Endometrial microvascular endothelial cells (primary cell): ENCODE measurements around the gene OR10H5. TPM values are rescaled to one million over a fixed set of nuclear protein-coding genes. Genes with fewer than 3 reads are reported as not detected.
"Not testable (repeated sequence)": the region's sequence is repeated elsewhere in the genome, so short reads cannot be mapped to it uniquely, and the experiment has no call there.

Experiments used
- in situ Hi-C: cut with HindIII; loops from 2 replicates; pipeline ENCODE4 v1.10.0; 2017; ENCODE audit warnings: low sequenced_read_pairs, low pct_unique_long_range_greater_than_20kb; ENCODE audit errors: inconsistent ontology term
- total RNA-seq: library from RNA; depleted of rRNA; stranded (reverse); fragments of >200 nt; gene quantifications from one replicate; pipeline ENCODE4 v1.2.3, GENCODE V29; 2015; ENCODE audit errors: inconsistent ontology term

OR10H5 gene
- total RNA-seq, 1 donor from 2014 or later, result not detected

DNA sequence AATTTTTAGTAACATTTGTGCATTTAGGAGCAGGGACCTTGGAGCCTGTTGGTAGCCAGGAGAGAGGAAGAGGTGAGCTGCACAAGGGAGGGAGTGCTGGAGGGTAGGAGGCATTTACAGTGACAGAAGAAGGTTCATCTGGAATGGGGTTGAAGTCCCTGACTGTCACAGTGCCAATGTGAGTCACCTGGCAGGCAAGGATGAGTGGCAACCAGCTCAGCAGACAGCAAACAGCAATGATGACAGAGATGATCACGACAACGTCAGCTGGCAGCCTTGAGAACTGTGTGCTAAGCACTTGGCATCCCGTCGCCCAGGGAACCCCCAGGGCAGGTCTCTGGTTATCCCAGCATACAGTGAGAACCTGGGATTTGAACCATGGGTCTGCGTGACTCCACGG is 2.6 kb downstream of the OR10H5 start:
- in situ Hi-C loops, result no loop called here

DNA sequence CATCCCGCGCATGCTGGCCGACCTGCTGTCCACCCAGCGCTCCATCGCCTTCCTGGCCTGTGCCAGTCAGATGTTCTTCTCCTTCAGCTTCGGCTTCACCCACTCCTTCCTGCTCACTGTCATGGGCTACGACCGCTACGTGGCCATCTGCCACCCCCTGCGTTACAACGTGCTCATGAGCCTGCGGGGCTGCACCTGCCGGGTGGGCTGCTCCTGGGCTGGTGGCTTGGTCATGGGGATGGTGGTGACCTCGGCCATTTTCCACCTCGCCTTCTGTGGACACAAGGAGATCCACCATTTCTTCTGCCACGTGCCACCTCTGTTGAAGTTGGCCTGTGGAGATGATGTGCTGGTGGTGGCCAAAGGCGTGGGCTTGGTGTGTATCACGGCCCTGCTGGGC is 6.8 kb downstream of the OR10H5 start:
- in situ Hi-C loops, result not testable (repeated sequence)

DNA sequence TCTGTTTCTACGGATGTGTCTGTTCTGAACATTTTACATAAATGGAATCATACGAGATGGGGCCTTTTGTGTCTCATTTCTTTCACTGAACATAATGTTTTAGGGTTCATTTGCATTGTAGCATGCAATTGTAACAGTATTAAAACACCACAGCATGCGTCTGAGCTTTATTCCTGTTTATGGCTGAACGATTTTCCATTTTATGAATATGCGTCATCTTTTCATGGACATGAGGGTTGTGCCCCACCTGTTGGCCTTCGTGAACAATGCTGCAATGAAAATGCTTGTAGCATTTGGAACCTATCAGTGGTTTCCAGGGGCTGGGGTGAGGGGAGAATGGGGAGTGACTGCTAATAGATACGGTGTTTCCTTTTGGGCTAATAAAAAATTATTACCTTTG is 22.9 kb downstream of the OR10H5 start:
- in situ Hi-C loops, result no loop called here

DNA sequence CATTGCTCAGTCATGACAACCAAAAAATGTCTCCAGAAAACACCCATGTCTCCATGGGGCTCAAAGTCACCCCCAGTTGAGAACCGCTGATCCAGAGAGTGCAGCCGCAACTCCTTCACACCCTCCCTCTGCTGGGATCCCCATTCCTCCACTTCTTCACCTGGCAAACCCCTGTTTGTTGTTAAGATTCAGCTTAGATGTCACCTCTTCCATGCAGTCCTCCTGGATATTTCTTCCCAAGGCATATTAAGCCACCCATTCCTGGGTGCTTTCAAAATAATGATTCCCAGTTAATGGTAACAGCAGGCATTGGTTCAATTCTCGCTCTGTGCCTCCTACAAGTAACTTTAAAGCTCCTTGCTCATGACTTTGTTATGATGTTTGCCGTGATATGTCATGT is 24.0 kb downstream of the OR10H5 start:
- in situ Hi-C loops, result no loop called here

DNA sequence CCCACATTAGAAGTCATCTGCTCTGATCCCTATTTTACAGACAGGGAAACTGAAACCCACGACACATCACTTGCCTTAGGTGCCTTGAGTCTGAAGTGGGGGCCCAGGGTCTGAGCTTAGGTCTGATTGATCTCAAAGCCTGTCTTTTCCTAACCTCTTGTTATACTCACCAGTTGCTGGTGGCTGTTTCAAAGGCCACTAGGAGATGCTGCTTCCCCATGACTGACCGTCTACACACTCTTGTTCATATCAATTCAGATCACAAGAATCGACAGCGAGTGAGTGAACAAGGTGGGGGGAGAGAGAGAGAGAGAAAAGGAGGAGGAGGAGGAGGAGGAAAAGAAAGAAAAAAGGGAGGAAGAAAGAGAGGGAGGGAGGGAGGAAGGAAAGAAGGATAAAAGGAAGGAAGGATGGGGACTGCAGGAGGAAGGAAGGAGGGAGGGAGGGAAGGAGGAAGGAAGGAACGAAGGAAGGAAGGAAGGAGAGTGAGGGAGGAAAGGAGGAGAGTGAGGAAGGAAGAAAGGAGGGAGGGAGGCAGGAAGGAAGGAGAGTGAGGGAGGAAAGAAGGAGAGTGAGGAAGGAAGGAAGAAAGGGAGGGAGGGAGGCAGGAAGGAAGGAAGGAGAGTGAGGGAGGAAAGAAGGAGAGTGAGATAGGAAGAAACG is 24.7 kb downstream of the OR10H5 start:
- in situ Hi-C loops, result no loop called here

DNA sequence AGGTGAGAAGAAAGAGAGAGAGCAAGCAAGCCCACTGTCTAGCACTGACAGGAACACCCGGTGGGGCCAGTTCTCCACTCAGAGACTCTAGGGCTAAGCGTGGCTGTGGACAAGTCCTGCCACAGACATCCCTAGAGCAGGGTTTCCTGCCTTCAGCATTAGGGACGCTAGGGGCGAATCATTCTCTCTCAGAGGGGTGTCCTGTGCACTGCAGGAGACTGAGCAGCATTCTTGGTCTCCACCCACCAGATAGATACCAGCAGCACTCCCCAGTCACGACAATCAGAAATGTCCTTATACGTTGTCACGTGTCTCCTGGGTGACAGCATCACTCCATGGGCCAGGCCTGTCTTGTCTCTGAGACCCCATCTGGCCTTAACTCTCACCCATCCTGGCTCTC is 26.5 kb downstream of the OR10H5 start:
- in situ Hi-C loops, result no loop called here

DNA sequence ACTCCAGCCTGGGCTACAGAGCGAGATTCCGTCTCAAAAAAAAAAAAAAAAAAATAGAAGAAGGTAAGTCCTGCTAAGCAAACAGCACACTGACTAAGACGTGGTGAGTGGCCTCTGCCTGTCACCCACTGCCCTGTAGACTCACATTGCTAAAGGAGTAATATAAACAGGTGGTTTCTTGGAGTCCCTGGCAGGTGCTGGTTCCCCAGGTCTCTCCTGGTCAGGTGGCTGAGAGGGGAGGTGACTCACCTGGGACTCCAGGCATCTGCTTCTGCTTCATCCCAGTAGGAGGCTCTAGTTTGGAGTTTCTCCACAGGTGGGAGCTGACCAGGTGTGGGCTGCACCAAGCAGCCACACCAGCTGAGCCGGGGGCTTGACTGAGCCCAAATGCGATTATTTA is 27.8 kb downstream of the OR10H5 start, which contains the start of gene OR10H1:
Gene OR10H1 (minus strand): TSS at position 359 of the 400 bp plus-strand sequence. CDS start 7,627 bp downstream, outside the sequence.
- in situ Hi-C loops, result no loop called here

DNA sequence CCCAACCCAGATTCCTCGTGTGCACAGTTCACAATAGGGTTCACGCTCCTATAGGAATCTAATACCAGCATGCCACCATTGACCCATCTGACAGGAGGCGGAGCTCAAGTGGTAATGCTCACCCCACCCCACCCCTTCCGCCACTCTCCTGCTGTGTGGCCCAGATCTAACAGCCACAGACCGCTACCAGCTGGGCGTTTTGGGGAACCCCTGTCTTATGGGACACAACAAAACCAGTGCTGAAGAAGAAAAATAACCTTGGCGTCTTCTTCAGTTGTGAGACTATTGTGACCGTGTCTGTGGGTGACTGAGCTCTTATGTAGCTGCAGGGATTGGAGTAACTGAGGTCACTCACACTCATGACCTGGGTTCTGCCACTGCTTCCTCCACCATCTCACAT is 33.2 kb downstream of the OR10H5 start:
- in situ Hi-C loops, result no loop called here

DNA sequence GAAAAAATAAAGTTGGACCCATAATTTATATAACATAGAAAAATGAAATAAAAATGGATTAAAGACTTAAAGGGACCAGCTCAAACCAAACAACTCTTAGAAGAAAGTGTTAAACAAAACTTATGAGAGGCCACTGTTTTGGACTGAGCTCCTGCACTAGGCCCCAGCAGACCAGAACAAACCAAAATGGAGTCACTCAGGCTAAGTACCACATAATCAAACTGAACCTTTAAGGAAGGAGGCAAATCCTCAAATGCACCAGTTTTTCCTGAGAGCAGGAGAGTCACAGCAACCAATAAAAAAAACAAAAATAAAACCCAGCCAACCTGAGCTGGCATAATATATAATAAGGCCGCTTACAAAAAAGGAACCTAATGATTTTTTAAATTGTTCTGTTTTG is 38.3 kb downstream of the OR10H5 start:
- in situ Hi-C loops, result no loop called here

DNA sequence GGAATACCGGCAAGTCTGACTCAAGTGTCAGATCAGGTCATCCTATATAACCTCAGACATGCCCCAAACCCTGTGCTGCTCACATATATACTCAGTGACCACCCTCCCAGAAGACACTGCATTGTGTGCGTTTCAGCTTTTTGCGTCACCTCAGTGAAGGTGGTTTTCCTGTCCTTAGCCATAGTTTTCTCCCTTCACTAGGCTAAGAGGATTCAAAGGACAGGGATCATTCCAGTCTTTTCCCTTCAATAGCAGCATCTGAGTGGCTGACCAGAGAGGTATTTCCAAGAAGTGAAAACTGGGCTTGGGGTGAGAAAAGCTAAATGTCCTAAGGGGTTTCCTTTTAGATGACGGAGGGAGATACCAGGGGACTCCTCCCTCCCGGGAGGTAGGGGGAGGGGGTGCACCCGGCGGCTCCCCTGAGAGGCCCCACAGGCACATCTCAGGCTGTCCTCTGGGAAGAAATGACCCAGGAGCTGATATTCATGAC is 40.7 kb downstream of the OR10H5 start:
- in situ Hi-C loops, result no loop called here

DNA sequence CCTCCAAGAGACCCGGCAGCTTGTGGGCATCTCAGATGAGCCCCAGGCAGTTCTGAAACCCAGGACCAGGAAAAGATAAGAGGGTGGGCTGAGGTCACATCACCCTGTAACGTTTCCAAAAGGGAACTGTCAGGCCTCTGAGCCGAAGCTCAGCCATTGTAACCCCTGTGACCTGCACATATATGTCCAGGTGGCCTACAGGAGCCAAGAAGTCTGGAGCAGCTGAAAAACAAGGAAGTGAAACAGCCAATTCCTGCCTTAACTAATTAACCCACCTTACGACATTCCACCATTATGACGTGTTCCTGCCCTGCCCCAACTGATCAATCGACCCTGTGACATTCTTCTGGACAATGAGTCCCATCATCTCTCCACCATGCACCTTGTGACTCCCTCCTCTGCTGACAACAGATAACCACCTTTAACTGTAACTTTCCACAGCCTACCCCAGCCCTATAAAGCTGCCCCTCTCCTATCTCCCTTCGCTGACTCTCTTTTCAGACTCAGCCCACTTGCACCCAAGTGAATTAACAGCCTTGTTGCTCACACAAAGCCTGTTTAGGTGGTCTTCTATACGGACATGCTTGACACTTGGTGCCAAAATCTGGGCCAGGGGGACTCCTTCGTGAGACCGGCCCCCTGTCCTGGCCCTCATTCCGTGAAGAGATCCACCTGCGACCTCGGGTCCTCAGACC is 41.3 kb downstream of the OR10H5 start:
- in situ Hi-C loops, result not testable (repeated sequence)

DNA sequence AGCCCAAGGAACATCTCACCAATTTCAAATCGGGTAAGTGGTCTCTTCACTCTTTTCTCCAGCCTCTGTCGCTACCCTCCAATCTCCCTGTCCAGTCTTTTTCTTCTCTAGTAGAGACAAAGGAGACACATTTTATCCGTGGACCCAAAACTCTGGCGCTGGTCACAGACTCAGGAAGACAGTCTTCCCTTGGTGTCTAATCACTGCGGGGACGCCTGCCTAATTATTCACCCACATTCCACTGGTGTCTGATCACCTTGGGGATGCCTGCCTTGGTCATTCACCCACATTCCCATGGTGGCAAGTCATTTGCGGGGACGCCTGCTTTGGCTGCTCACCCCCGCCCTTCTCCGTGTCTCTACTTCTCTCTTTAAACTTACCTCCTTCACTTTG is 41.8 kb downstream of the OR10H5 start:
- in situ Hi-C loops, result no loop called here

DNA sequence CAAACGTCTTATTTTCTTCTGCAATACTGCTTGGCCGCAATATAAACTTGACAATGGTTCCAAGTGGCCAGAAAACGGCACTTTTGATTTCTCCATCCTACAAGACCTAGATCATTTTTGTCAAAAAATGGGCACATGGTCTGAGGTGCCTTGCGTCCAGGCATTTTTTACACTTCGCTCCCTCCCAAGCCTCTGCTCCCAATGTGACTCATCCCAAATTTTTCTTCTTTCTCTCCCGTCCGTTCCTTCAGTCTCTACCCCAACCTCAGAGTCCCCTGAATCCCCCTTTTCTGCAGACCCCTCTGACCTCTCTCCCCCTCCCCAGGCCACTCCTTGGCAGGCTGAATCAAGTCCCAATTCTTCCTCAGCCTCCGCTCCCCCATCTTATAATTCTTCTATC is 42.3 kb downstream of the OR10H5 start:
- in situ Hi-C loops, result no loop called here

DNA sequence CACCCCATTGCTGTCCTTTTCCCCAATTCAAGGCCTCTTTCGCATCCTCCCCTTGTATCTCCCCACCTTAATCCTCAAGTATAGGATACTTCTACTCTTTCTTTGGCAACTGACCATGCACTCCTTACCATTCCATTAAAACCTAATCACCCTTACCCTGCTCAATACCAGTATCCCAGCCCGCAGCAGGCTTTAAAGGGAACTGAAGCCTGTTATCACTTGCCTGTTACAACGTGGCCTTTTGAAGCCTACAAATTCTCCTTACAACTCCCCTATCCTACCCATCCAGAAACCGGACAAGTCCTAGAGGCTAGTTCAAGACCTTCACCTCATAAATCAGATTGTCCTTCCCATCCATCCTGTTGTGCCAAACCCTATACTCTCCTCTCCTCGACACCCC is 44.2 kb downstream of the OR10H5 start:
- in situ Hi-C loops, result no loop called here

DNA sequence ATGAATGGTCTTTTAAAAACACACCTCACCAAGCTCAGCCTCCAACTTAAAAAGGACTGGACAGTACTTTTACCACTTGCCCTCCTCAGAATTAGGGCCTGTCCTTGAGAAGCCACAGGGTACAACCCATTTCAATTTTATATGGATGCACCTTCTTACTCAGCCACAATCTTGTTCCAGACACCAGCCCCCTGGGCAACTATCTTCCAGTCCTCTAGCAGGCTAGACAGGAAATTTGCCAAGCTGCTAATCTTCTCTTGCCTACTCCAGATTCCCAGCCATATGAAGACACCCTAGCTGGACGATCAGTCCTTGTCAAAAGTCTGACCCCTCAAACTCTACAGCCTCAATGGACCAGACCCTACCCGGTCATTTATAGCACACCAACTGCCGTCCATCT is 46.8 kb downstream of the OR10H5 start:
- in situ Hi-C loops, result not testable (repeated sequence)

DNA sequence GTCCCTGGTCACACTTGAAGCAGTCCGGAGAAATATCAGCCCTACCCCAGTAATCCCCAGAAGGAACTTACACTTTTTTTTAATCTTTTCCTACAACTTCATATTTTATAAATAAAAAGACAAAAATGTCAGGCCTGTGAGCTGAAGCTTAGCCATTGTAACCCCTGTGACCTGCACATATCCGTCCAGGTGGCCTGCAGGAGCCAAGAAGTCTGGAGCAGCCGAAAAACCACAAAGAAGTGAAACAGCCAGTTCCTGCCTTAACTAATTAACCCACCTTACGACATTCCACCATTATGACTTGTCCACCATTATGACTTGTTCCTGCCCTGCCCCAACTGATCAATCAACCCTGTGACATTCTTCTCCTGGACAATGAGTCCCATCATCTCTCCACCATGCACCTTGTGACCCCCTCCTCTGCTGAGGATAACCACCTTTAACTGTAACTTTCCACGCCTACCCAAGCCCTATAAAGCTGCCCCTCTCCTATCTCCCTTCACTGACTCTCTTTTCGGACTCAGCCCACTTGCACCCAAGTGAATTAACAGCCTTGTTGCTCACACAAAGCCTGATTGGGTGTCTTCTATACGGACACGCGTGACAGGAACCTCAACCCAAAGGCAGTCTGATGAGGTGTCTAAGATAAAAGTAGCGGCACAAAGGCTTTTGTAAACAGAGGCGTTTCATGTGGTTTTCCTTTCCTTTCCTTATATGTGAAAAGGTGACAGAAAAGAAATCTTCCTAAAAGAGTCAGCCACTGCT is 48.3 kb downstream of the OR10H5 start:
- in situ Hi-C loops, result not testable (repeated sequence)

DNA sequence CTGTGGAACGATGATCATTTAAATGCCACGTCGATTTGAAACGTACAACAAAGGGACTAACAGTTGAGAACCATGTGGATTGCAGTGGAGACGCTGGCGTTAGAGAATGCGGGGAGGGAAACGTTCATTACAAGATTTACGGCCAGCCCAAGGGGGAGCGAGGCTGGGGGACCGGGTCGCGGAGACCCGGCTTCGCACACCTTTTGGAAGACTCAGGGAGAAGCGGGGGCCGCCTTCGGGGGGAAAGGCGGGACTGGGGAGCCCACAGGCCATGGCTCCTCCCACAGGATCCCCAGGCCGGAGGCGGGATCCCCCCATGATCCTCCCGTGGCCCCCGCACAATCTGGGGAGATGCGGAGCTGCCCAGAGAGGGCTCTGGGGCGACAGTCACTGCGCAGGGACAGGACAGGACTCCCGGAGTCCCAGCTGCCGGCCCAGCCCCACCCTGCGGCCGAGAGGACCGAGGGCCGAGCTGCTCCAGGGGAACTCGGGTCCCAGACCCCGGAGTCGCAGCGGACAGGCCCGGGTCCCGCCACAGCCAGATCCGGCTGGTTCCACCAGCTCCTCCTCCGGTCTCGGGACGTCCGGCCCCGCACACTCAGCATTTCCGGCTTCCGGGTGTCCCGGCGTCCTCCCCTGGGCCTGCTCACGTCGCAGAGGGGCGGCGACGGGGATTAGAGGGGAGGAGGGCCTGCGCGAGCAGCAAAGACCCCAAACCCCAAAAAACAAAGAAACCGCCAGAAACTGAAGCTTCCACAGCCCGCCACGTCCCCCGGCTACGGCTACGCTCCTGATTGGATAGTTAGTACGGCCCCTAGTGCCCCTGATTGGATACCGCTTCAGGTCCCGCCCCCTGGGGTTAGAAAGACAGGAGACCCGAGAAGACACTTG is 49.1 kb downstream of the OR10H5 start:
- in situ Hi-C loops, result no loop called here

DNA sequence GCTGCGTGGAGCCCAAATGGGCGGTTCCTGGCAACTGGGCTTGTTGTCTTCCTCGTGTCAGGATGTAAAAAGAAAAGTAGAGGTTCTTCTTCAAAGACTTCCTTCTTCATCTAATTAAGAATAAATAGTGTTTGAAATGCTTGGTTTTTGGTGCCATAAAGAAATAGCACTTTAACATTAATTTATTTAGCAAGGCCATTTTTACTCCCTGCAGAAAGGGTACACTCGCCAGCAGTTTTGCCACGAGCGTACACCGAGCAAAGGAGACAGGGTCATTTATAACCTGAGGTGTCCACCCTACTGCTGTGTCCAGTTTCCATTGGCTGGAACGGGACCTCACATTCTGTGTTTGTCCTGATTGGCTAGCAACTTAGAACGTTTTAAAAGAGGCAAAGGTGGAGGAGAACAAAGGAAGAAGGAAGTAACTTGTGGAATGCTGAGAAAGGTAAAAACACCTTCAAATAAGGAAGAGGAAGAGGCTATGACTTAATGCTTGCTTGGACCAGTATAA is 49.8 kb downstream of the OR10H5 start:
- in situ Hi-C loops, result no loop called here

DNA sequence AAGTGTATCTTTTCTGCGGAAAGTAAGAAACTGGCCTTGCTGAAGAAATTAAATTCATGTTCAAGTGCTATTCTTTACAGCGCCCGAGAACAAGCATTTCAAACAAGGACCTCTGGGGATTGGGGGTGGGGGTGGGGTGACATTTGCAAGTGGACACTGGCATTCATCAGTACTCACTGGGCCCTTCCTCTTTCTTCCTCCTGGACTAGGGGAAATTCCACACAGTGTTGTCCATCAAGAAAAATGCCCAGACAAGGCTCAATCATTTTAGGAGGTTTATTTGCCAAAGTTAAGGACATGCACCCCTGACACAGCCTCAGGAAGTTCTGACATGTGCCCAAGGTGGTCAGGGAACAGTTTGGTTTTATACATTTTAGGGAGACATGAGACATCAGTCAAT is 50.9 kb downstream of the OR10H5 start:
- in situ Hi-C loops, result no loop called here
